Measurements from ENCODE around the gene S100A1. TPM values are rescaled to one million over a fixed set of nuclear protein-coding genes. Genes with fewer than 3 reads are reported as not detected.
A peak's percentile ranks its signal among the peaks of the same experiment; 100 is the strongest.

The S100A1 gene
- total RNA-seq, 1 donor from 2014 or later, result not detected

GRCh38 chr1:153647346-153647714 is 19.1 kb downstream of the S100A1 start:
- Histone ChIP-seq H3K36me3 (peaks cover 20% of the 10 kb centered on the region), H3K27me3 (no peaks in the 10 kb centered on the region), H4K20me1 (ENCODE audit: low read depth) (peaks cover 20% of the 10 kb centered on the region), H3K79me2 (ENCODE audit: low read depth) (peaks cover 14% of the 10 kb centered on the region), H3K9ac (no peak overlapping the region), H3K27ac (peak overlapping the region; percentile 42), H3K4me3 (no peak overlapping the region), H3K4me2 (no peak overlapping the region), H3F3A (ENCODE audit: low read depth) (peaks cover 50% of the 10 kb centered on the region), H2AFZ (replicated peaks) (no peak overlapping the region), H3K4me1 (no peaks in the 10 kb centered on the region), H3K9me3 (ENCODE audit: low read depth) (no peaks in the 10 kb centered on the region)
- TF ChIP-seq EZH2 (IDR thresholded peaks at IDR 0.05) (no peak), CTCF (IDR thresholded peaks at IDR 0.05) (no peak), EZH2phosphoT487 (IDR thresholded peaks at IDR 0.05) (no peak)
- Mint-ChIP-seq H3K36me3 (peaks cover 29% of the 10 kb centered on the region), H3K27me3 (ENCODE audit: insufficient read depth, low read depth) (peaks cover 15% of the 10 kb centered on the region), H3K27ac (peak overlapping the region; percentile 66), H3K4me1 (no peaks in the 10 kb centered on the region), H3K4me3 (peak overlapping the region; percentile 44), H3K9me3 (peaks cover 2% of the 10 kb centered on the region)
- no peak for DNase-seq (ENCODE audit: low spot score)

- Histone ChIP-seq H3K27me3 (no peaks in the 10 kb centered on the region), H3K9ac (no peak overlapping the region), H3K79me2 (ENCODE audit: low read depth) (peaks cover 6% of the 10 kb centered on the region), H2AFZ (replicated peaks) (no peak overlapping the region), H3K4me3 (no peak overlapping the region), H3K27ac (no peak overlapping the region), H3K9me3 (ENCODE audit: low read depth) (no peaks in the 10 kb centered on the region), H3K36me3 (peaks cover 12% of the 10 kb centered on the region), H3K4me1 (no peaks in the 10 kb centered on the region), H4K20me1 (ENCODE audit: low read depth) (peaks cover 12% of the 10 kb centered on the region), H3K4me2 (no peak overlapping the region), H3F3A (ENCODE audit: low read depth) (peaks cover 42% of the 10 kb centered on the region)
- Mint-ChIP-seq H3K36me3 (peaks cover 26% of the 10 kb centered on the region), H3K4me3 (no peak overlapping the region), H3K27me3 (ENCODE audit: insufficient read depth, low read depth) (peaks cover 15% of the 10 kb centered on the region), H3K9me3 (peaks cover 2% of the 10 kb centered on the region), H3K27ac (peak overlapping the region; percentile 85), H3K4me1 (no peaks in the 10 kb centered on the region)
- TF ChIP-seq CTCF (IDR thresholded peaks at IDR 0.05) (no peak), EZH2phosphoT487 (IDR thresholded peaks at IDR 0.05) (no peak), EZH2 (IDR thresholded peaks at IDR 0.05) (no peak)
- no peak for DNase-seq (ENCODE audit: low spot score)
These were observed 19.9 kb downstream of the S100A1 start for GRCh38 chr1:153648000-153648643.

GRCh38 chr1:153649137-153649862 is 21.1 kb downstream of the S100A1 start:
- peaks cover 20% of the 10 kb centered on the region for H3K36me3 Mint-ChIP-seq
- DNase-seq (ENCODE audit: low spot score), result no peak
- Histone ChIP-seq H3K36me3 (peaks cover 4% of the 10 kb centered on the region), H3K4me2 (no peak overlapping the region), H2AFZ (replicated peaks) (no peak overlapping the region), H3K4me3 (no peak overlapping the region), H3F3A (ENCODE audit: low read depth) (peaks cover 32% of the 10 kb centered on the region), H3K4me1 (no peaks in the 10 kb centered on the region), H4K20me1 (ENCODE audit: low read depth) (peaks cover 1% of the 10 kb centered on the region), H3K9me3 (ENCODE audit: low read depth) (no peaks in the 10 kb centered on the region), H3K79me2 (ENCODE audit: low read depth) (no peaks in the 10 kb centered on the region), H3K27ac (no peak overlapping the region), H3K9ac (no peak overlapping the region), H3K27me3 (no peaks in the 10 kb centered on the region)
- no peak overlapping the region for H3K4me3 Mint-ChIP-seq
- H3K9me3 Mint-ChIP-seq, result peaks cover 2% of the 10 kb centered on the region
- H3K27me3 Mint-ChIP-seq (ENCODE audit: insufficient read depth, low read depth), result peaks cover 15% of the 10 kb centered on the region
- peak overlapping the region; percentile 58 for H3K27ac Mint-ChIP-seq
- no peaks in the 10 kb centered on the region for H3K4me1 Mint-ChIP-seq
- TF ChIP-seq EZH2 (IDR thresholded peaks at IDR 0.05), result no peak
- TF ChIP-seq EZH2phosphoT487 (IDR thresholded peaks at IDR 0.05), result no peak
- TF ChIP-seq CTCF (IDR thresholded peaks at IDR 0.05), result no peak
